Muscle layer of colon (tissue), 2 donors: ENCODE data around the gene TEKTIP1.

Experiments used
- H3K27ac ChIP-seq: one replicate; pipeline ENCODE4 v1.7.0; 2013; ENCODE audit warnings: low read depth, mild to moderate bottlenecking, low read length, moderate library complexity
- H3K27me3 ChIP-seq, 2 donors: one replicate each; pipeline ENCODE4 v1.7.0; 2013; ENCODE audit warnings: low read length in 2 of 2, mild to moderate bottlenecking in 2 of 2; ENCODE audit not compliant: insufficient read depth in 2 of 2, control insufficient read depth in 1 of 2
- H3K36me3 ChIP-seq: one replicate; pipeline ENCODE4 v1.7.0; 2013; ENCODE audit warnings: mild to moderate bottlenecking, low read length; ENCODE audit not compliant: insufficient read depth
- H3K4me1 ChIP-seq: one replicate; pipeline ENCODE4 v1.7.0; 2013; ENCODE audit warnings: mild to moderate bottlenecking, low read length; ENCODE audit not compliant: insufficient read depth
- H3K4me3 ChIP-seq, 2 donors: one replicate each; pipeline ENCODE4 v1.7.0; 2013; ENCODE audit warnings: low read length in 2 of 2, low read depth in 1 of 2, mild to moderate bottlenecking in 1 of 2, moderate library complexity in 1 of 2
- H3K9ac ChIP-seq: one replicate; pipeline ENCODE4 v1.7.0; 2013; ENCODE audit warnings: low read length
- H3K9me3 ChIP-seq: one replicate; pipeline ENCODE4 v1.7.0; 2013; ENCODE audit warnings: mild to moderate bottlenecking, low read length
- donor health status: abdominal sarcoma.
- donor health status: Adenocarcinoma of cecum.

Gene TEKTIP1

GRCh38 chr19:3586707-3587346 is 47.9 kb downstream of the TEKTIP1 start:
- Histone ChIP-seq H3K27me3 (peaks cover 0 to 17% of the 10 kb centered on the region in 2 donors), H3K4me1 (peaks cover 12% of the 10 kb centered on the region), H3K36me3 (no peaks in the 10 kb centered on the region), H3K27ac (no peak overlapping the region), H3K4me3 (no peak overlapping the region), H3K9me3 (no peaks in the 10 kb centered on the region), H3K9ac (no peak overlapping the region)

- Histone ChIP-seq H3K27me3 (peaks cover 0 to 17% of the 10 kb centered on the region in 2 donors), H3K27ac (no peak overlapping the region), H3K36me3 (no peaks in the 10 kb centered on the region), H3K9ac (no peak overlapping the region), H3K4me1 (peaks cover 12% of the 10 kb centered on the region), H3K9me3 (no peaks in the 10 kb centered on the region), H3K4me3 (no peak overlapping the region)
These were observed 50.5 kb downstream of the TEKTIP1 start for GRCh38 chr19:3589439-3589838.

- Histone ChIP-seq H3K9ac (no peak overlapping the region), H3K36me3 (no peaks in the 10 kb centered on the region), H3K4me3 (no peak overlapping the region), H3K4me1 (peaks cover 12% of the 10 kb centered on the region), H3K27ac (no peak overlapping the region), H3K9me3 (no peaks in the 10 kb centered on the region), H3K27me3 (peaks cover 0 to 16% of the 10 kb centered on the region in 2 donors)
These were observed 51.0 kb downstream of the TEKTIP1 start for GRCh38 chr19:3589949-3590348.

- Histone ChIP-seq H3K9ac (no peak overlapping the region), H3K9me3 (no peaks in the 10 kb centered on the region), H3K27me3 (peaks cover 0 to 6% of the 10 kb centered on the region in 2 donors), H3K36me3 (no peaks in the 10 kb centered on the region), H3K4me3 (no peak overlapping the region), H3K27ac (no peak overlapping the region), H3K4me1 (peaks cover 8% of the 10 kb centered on the region)
These were observed 52.2 kb downstream of the TEKTIP1 start for GRCh38 chr19:3590991-3591659.

- Histone ChIP-seq H3K4me3 (no peak overlapping the region), H3K36me3 (no peaks in the 10 kb centered on the region), H3K4me1 (peaks cover 2% of the 10 kb centered on the region), H3K27ac (no peak overlapping the region), H3K27me3 (no peaks in the 10 kb centered on the region), H3K9ac (no peak overlapping the region), H3K9me3 (no peaks in the 10 kb centered on the region)
These were observed 53.1 kb downstream of the TEKTIP1 start for GRCh38 chr19:3591876-3592613.

GRCh38 chr19:3593156-3593555 is 54.2 kb downstream of the TEKTIP1 start:
- Histone ChIP-seq H3K9ac (no peak overlapping the region), H3K9me3 (no peaks in the 10 kb centered on the region), H3K4me1 (no peaks in the 10 kb centered on the region), H3K36me3 (no peaks in the 10 kb centered on the region), H3K27me3 (no peaks in the 10 kb centered on the region), H3K27ac (no peak overlapping the region), H3K4me3 (no peak overlapping the region)
